ENCODE data around the gene ARFGAP3.

DNA sequence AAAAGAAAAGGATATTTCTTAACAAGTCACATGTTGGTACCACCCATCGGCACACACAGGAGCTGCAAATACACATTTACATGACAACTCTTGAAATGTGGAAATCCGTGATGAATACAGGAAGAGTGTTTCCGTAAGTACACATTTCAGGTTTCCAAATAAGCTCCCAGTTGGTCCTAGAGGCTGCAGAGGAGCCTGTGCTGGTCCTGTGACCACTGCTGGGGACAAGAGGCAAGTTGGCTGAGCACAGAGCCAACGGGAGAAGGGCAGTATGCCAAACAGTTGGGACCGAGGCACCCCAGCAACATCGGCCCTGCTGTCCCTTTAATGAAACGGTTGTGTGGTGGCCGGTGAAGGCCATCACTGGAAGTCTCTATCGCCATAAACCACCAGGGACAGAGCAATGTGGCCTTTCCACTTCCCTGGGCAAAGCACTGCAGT, 38.5 kb upstream of the ARFGAP3 start:
- no peak for TF ChIP-seq EZH2 (IDR thresholded peaks at IDR 0.05; ENCODE audit: borderline replicate concordance, low read length)
- TF ChIP-seq, protein P1, sequence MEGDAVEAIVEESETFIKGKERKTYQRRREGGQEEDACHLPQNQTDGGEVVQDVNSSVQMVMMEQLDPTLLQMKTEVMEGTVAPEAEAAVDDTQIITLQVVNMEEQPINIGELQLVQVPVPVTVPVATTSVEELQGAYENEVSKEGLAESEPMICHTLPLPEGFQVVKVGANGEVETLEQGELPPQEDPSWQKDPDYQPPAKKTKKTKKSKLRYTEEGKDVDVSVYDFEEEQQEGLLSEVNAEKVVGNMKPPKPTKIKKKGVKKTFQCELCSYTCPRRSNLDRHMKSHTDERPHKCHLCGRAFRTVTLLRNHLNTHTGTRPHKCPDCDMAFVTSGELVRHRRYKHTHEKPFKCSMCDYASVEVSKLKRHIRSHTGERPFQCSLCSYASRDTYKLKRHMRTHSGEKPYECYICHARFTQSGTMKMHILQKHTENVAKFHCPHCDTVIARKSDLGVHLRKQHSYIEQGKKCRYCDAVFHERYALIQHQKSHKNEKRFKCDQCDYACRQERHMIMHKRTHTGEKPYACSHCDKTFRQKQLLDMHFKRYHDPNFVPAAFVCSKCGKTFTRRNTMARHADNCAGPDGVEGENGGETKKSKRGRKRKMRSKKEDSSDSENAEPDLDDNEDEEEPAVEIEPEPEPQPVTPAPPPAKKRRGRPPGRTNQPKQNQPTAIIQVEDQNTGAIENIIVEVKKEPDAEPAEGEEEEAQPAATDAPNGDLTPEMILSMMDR (conservative IDR thresholded peaks at IDR 0.05 in 1 of 2, IDR thresholded peaks at IDR 0.05 in 1 of 2; ENCODE audit: extremely low read depth in 1 of 2, insufficient read depth in 1 of 2, low read depth in 1 of 2, low read length in 2 of 2): no peak
